ENCODE results near the gene MOBP. TPM values are rescaled to one million over a fixed set of nuclear protein-coding genes. Genes with fewer than 3 reads are reported as not detected.
A peak's percentile ranks its signal among the peaks of the same experiment; 100 is the strongest.

Gene MOBP
- total and polyA plus RNA-seq, 2 donors: 0.05 to 0.16 TPM

DNA sequence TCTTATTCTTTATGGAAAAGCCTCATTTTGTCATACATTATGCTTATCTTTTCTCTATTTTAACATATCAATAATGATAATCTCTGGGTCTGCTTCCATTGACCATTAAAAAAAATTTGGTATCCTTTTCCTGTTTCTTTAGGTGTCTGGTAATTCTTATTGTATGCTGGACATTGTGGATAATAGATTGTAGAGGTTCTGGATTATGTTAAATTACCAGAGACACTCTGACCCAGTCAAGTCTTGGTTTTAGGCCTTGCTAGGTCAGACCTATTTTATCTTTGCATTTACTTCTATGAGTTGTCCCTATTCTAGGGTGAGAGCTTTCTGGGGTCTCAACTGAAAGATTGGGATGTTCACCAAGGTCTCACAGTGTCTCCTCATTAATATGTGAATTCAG lies 9.3 kb downstream of the MOBP start:
- Histone ChIP-seq H3K36me3 (ENCODE audit: control insufficient read depth in 2 of 2, insufficient read depth in 2 of 2, low read length in 1 of 2) (no peaks in the 10 kb centered on the region), H3K9me3 (ENCODE audit: control insufficient read depth in 2 of 2, insufficient read depth in 1 of 2, low read length in 1 of 2) (no peaks in the 10 kb centered on the region), H3K27ac (ENCODE audit: low read depth in 1 of 2, low read length in 1 of 2) (no peak overlapping the region), H3K27me3 (ENCODE audit: control insufficient read depth in 2 of 2, insufficient read depth in 1 of 2, low read length in 1 of 2) (no peaks in the 10 kb centered on the region), H3K4me3 (ENCODE audit: low read length in 2 of 2) (no peak overlapping the region), H3K4me1 (ENCODE audit: control insufficient read depth in 2 of 2, insufficient read depth in 2 of 2, low read length in 2 of 2) (no peaks in the 10 kb centered on the region)
- DNase-seq (ENCODE audit: low read depth in 6 of 9, low spot score in 9 of 9): no peak

DNA sequence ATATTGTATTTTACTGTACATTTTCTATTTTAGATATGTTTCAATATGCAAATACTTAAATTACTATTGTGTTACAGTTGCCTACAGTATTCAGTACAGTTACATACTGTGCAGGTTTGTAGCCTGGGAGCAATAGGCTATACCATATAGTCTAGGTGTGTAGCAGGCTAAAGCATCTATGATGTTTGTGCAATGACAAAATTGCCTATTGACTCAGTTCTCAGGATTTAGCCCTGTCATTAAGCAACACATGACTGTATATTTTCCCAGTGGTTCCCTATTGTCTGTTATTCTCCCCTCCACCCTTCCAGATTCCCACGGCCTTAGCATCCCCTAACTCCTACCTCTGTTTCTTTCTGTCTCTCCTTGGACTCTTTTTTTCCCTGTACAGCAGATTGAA lies 10.7 kb downstream of the MOBP start:
- no peak for DNase-seq (ENCODE audit: low read depth in 6 of 9, low spot score in 9 of 9)
- Histone ChIP-seq H3K4me3 (ENCODE audit: low read length in 2 of 2) (no peak overlapping the region), H3K4me1 (ENCODE audit: control insufficient read depth in 2 of 2, insufficient read depth in 2 of 2, low read length in 2 of 2) (no peaks in the 10 kb centered on the region), H3K36me3 (ENCODE audit: control insufficient read depth in 2 of 2, insufficient read depth in 2 of 2, low read length in 1 of 2) (no peaks in the 10 kb centered on the region), H3K27ac (ENCODE audit: low read depth in 1 of 2, low read length in 1 of 2) (no peak overlapping the region), H3K9me3 (ENCODE audit: control insufficient read depth in 2 of 2, insufficient read depth in 1 of 2, low read length in 1 of 2) (no peaks in the 10 kb centered on the region), H3K27me3 (ENCODE audit: control insufficient read depth in 2 of 2, insufficient read depth in 1 of 2, low read length in 1 of 2) (no peaks in the 10 kb centered on the region)
- WGBS: 98% methylated on average over 1 of the region's 1 CpG

DNA sequence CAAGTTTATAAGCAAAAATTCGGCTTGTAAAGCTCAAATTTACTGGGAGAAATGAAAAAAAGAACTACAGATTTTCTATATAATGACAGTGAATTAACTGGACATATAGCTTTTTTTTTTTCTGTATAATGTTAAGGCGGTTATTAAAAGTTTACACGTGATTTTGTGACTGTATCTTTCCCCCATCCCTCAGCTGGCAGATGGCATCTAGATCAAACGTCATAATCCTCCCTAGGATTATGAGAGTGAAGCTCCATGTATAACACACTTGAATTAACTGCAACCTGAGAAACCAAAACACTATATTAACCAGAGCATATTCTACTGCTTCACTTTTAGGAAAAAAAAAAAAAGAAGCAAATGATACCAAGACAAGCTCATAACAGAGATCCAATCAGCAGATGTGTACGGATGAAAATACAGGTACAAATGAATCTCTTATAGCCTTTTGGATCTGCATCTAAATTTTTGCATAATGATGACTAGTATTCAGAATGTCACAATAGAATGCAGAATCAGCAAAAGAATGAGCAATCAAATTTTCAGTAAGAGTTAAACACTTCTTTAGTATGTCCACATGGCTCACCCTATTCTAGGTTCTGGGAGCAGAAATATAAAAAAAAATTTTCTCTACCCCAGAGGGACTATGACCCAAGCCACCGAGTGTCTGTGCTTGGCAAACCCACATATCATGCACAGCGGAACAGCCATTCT lies 12.4 kb downstream of the MOBP start:
- Histone ChIP-seq H3K27ac (ENCODE audit: low read depth in 1 of 2, low read length in 1 of 2) (no peak overlapping the region), H3K9me3 (ENCODE audit: control insufficient read depth in 2 of 2, insufficient read depth in 1 of 2, low read length in 1 of 2) (no peaks in the 10 kb centered on the region), H3K4me1 (ENCODE audit: control insufficient read depth in 2 of 2, insufficient read depth in 2 of 2, low read length in 2 of 2) (no peaks in the 10 kb centered on the region), H3K27me3 (ENCODE audit: control insufficient read depth in 2 of 2, insufficient read depth in 1 of 2, low read length in 1 of 2) (no peaks in the 10 kb centered on the region), H3K36me3 (ENCODE audit: control insufficient read depth in 2 of 2, insufficient read depth in 2 of 2, low read length in 1 of 2) (no peaks in the 10 kb centered on the region), H3K4me3 (ENCODE audit: low read length in 2 of 2) (no peak overlapping the region)
- WGBS: 89% methylated on average over 7 of the region's 7 CpGs
- DNase-seq (ENCODE audit: low read depth in 6 of 9, low spot score in 9 of 9): no peak

DNA sequence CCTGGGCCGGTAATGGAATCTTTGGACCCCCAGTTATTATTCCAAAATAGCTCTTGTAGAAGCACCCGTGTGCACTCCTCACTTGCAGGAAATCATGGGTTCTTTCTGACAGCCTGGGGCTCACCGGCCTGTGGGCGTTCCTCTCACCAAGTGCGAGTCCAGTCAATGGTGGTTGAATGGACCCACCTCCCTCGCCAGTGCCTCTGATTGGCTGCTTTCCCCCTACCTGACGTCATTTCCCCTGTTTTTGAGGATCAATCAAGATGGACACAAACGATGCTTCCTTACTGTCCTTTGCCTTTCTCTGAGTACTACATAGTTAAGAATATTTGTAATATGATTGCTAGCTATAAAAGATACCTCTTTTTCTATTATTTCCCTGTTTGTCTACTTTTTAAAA lies 18.1 kb downstream of the MOBP start:
- DNase-seq (ENCODE audit: low read depth in 6 of 9, low spot score in 9 of 9): no peak
- 96% methylated on average over 8 of the region's 8 CpGs for WGBS
- Histone ChIP-seq H3K4me1 (ENCODE audit: control insufficient read depth in 2 of 2, insufficient read depth in 2 of 2, low read length in 2 of 2) (no peaks in the 10 kb centered on the region), H3K27ac (ENCODE audit: low read depth in 1 of 2, low read length in 1 of 2) (no peak overlapping the region), H3K27me3 (ENCODE audit: control insufficient read depth in 2 of 2, insufficient read depth in 1 of 2, low read length in 1 of 2) (no peaks in the 10 kb centered on the region), H3K36me3 (ENCODE audit: control insufficient read depth in 2 of 2, insufficient read depth in 2 of 2, low read length in 1 of 2) (no peaks in the 10 kb centered on the region), H3K4me3 (ENCODE audit: low read length in 2 of 2) (no peak overlapping the region), H3K9me3 (ENCODE audit: control insufficient read depth in 2 of 2, insufficient read depth in 1 of 2, low read length in 1 of 2) (no peaks in the 10 kb centered on the region)

DNA sequence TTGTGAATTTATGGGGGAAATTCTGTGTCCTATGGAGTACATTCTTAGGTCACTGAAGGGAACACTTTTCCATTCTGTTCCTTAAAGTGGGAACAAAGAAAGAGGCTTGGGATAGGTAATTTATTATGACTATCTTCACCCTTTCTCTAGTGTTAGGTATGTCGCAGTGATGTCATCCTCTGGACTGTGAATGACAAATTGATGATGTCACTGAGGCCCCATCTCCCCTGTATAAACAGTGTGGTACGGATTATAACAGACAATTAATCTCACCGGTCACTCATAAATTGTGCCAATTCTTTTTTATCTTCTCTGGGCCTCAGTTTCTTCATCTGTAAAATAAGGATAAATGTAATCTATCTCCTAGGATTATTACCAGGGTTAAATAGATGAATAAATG lies 23.5 kb downstream of the MOBP start:
- no peaks in the 10 kb centered on the region for H3K36me3 ChIP-seq (ENCODE audit: control insufficient read depth in 2 of 2, insufficient read depth in 2 of 2, low read length in 1 of 2)
- H3K9me3 ChIP-seq (ENCODE audit: control insufficient read depth in 2 of 2, insufficient read depth in 1 of 2, low read length in 1 of 2): no peaks in the 10 kb centered on the region
- no peaks in the 10 kb centered on the region for H3K27me3 ChIP-seq (ENCODE audit: control insufficient read depth in 2 of 2, insufficient read depth in 1 of 2, low read length in 1 of 2)
- no peak for DNase-seq (ENCODE audit: low read depth in 6 of 9, low spot score in 9 of 9)
- H3K4me3 ChIP-seq (ENCODE audit: low read length in 2 of 2): no peak overlapping the region
- no peak overlapping the region for H3K27ac ChIP-seq (ENCODE audit: low read depth in 1 of 2, low read length in 1 of 2)
- 97% methylated on average over 3 of the region's 3 CpGs for WGBS
- no peaks in the 10 kb centered on the region for H3K4me1 ChIP-seq (ENCODE audit: control insufficient read depth in 2 of 2, insufficient read depth in 2 of 2, low read length in 2 of 2)

DNA sequence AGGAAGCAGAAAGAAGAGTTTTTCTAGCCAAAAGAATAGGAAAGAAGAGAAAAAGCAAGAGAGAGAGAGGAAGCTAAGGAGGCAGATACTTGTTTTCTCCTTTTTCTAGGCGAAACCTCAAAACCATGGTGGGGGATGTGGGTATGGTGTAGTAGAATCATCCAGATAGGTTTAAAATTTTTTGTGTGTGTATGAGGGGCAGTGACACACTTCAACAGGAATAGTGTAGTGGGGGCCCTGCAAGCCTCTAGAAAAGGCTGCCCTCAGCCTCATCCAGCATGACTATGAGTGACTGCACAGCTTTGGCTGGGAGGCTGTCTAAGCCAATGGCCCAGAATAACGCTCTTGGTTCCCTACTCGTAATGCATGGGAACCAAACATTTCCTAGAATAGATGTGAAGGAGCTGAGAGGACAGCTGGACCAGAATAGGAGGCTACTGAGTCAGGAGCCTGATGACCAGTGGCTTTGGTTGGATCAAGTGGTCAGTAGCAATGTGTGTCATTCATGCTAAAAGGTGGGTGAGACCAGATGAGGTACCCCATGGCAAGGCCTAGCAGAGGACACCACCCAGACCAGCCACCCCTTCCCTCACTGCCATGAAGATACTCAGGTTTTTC lies 24.4 kb downstream of the MOBP start:
- H3K4me3 ChIP-seq (ENCODE audit: low read length in 2 of 2): no peak overlapping the region
- DNase-seq (ENCODE audit: low read depth in 6 of 9, low spot score in 9 of 9): peak in 1 of 9 donors; percentile 8
- 77% methylated on average over 3 of the region's 3 CpGs for WGBS
- no peaks in the 10 kb centered on the region for H3K36me3 ChIP-seq (ENCODE audit: control insufficient read depth in 2 of 2, insufficient read depth in 2 of 2, low read length in 1 of 2)
- no peaks in the 10 kb centered on the region for H3K27me3 ChIP-seq (ENCODE audit: control insufficient read depth in 2 of 2, insufficient read depth in 1 of 2, low read length in 1 of 2)
- H3K4me1 ChIP-seq (ENCODE audit: control insufficient read depth in 2 of 2, insufficient read depth in 2 of 2, low read length in 2 of 2): no peaks in the 10 kb centered on the region
- H3K9me3 ChIP-seq (ENCODE audit: control insufficient read depth in 2 of 2, insufficient read depth in 1 of 2, low read length in 1 of 2): no peaks in the 10 kb centered on the region
- H3K27ac ChIP-seq (ENCODE audit: low read depth in 1 of 2, low read length in 1 of 2): no peak overlapping the region

DNA sequence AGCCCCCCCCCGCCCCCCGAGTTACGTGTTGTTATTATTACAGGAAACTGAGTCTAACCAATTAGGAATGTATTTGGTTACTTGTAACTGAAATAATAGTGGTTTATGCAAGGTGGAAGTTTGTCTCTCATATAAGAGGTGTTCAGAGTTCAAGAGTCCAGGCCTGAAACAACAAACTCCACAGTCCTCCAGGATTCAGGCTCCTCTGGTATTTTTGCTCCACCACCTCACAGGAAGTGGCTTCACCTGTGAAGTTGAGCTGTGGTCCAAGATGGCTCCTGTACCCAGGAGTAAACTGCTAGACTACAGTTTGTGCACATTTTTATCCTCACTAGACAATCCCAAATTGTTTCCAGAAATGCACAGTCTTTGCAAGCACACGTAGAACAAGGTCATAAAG lies 27.3 kb downstream of the MOBP start:
- Histone ChIP-seq H3K27ac (ENCODE audit: low read depth in 1 of 2, low read length in 1 of 2) (no peak overlapping the region), H3K4me1 (ENCODE audit: control insufficient read depth in 2 of 2, insufficient read depth in 2 of 2, low read length in 2 of 2) (no peaks in the 10 kb centered on the region), H3K27me3 (ENCODE audit: control insufficient read depth in 2 of 2, insufficient read depth in 1 of 2, low read length in 1 of 2) (peaks cover 0 to 11% of the 10 kb centered on the region in 2 donors), H3K4me3 (ENCODE audit: low read length in 2 of 2) (no peak overlapping the region), H3K9me3 (ENCODE audit: control insufficient read depth in 2 of 2, insufficient read depth in 1 of 2, low read length in 1 of 2) (no peaks in the 10 kb centered on the region), H3K36me3 (ENCODE audit: control insufficient read depth in 2 of 2, insufficient read depth in 2 of 2, low read length in 1 of 2) (no peaks in the 10 kb centered on the region)
- DNase-seq (ENCODE audit: low read depth in 6 of 9, low spot score in 9 of 9): no peak
- WGBS: 79% methylated on average over 4 of the region's 4 CpGs

DNA sequence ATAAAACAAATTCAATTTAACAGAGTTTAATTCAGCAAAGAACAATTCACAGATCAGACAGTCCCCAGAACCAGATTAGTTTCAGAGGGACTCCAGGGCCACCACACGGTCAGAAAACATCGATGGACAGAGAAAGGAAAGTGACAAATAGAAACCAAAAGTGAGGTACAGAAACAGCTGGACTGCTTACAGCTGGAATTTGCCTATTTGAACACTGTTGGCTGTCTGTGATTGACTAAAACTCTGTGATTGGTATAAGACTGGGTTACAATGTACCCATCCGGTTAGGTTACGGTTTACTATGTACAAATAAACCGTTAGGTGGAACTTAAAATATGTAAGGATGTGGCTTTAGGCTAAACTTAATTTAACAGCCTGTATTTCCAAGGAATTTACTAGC lies 30.3 kb downstream of the MOBP start:
- no peaks in the 10 kb centered on the region for H3K4me1 ChIP-seq (ENCODE audit: control insufficient read depth in 2 of 2, insufficient read depth in 2 of 2, low read length in 2 of 2)
- no peaks in the 10 kb centered on the region for H3K9me3 ChIP-seq (ENCODE audit: control insufficient read depth in 2 of 2, insufficient read depth in 1 of 2, low read length in 1 of 2)
- 86% methylated on average over 5 of the region's 5 CpGs for WGBS
- H3K27me3 ChIP-seq (ENCODE audit: control insufficient read depth in 2 of 2, insufficient read depth in 1 of 2, low read length in 1 of 2): peaks cover 10 to 37% of the 10 kb centered on the region in 2 donors
- no peak overlapping the region for H3K4me3 ChIP-seq (ENCODE audit: low read length in 2 of 2)
- no peak overlapping the region for H3K27ac ChIP-seq (ENCODE audit: low read depth in 1 of 2, low read length in 1 of 2)
- no peaks in the 10 kb centered on the region for H3K36me3 ChIP-seq (ENCODE audit: control insufficient read depth in 2 of 2, insufficient read depth in 2 of 2, low read length in 1 of 2)
- DNase-seq (ENCODE audit: low read depth in 6 of 9, low spot score in 9 of 9): no peak

DNA sequence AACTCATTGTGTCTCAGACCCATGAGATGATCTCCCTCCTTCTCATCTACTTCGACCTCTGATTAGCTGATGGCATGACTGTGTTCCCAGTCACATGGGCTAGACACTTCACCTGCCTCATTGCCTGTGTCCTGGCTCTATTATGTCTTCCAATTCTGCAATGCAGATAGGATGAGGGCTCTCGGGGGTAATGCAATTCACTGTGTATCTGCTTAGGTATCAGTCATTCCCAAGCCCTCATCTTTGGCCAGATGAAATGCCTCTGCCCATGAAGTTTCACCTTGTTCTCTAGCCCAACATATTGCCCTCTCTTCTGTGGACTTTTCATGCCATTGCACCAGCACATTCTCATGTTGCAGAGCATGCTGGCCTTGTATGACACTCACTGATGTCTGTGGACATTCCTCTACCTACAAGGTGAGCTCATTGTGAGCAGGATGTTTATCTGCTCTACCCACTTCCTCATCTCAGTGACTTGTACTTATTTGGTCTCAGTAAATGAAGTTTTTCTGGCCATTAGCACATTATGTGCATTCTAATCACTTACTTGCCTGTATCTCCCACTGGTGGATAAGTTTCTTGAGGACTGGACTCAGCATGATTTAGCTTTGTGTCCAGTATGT lies 32.3 kb downstream of the MOBP start:
- Histone ChIP-seq H3K27me3 (ENCODE audit: control insufficient read depth in 2 of 2, insufficient read depth in 1 of 2, low read length in 1 of 2) (peaks cover 13 to 44% of the 10 kb centered on the region in 2 donors), H3K9me3 (ENCODE audit: control insufficient read depth in 2 of 2, insufficient read depth in 1 of 2, low read length in 1 of 2) (no peaks in the 10 kb centered on the region), H3K4me1 (ENCODE audit: control insufficient read depth in 2 of 2, insufficient read depth in 2 of 2, low read length in 2 of 2) (no peaks in the 10 kb centered on the region), H3K36me3 (ENCODE audit: control insufficient read depth in 2 of 2, insufficient read depth in 2 of 2, low read length in 1 of 2) (no peaks in the 10 kb centered on the region), H3K4me3 (ENCODE audit: low read length in 2 of 2) (no peak overlapping the region), H3K27ac (ENCODE audit: low read depth in 1 of 2, low read length in 1 of 2) (no peak overlapping the region)
- WGBS: 73% methylated on average over 2 of the region's 2 CpGs
- DNase-seq (ENCODE audit: low read depth in 6 of 9, low spot score in 9 of 9): no peak

Data from thymus (tissue), 11 donors.